RWPE1 (cell line): Measurements from ENCODE around the gene CCDC88B.

Source experiments
- CTCF ChIA-PET: fragments of 350-600 bp; sonication (Branson Sonifier 250); formaldehyde crosslinking; extraction: SDS; loops from one replicate; lab custom pipeline; 2021; lab: Yijun Ruan, JAX
- POLR2A ChIA-PET: fragments of 400-600 bp; formaldehyde crosslinking; extraction: SDS; loops from one replicate; lab custom pipeline; 2020; ENCODE audit warnings: antibody characterized with exemption; ENCODE audit not compliant: low non-redundant PET; lab: Yijun Ruan, JAX
- DNase-seq: peaks from one replicate; pipeline ENCODE4 v3.0.0; 2012; ENCODE audit warnings: low spot score
- H3K27ac ChIP-seq: fragments of 450-650 bp; 2 replicates; pipeline ENCODE4 v1.5.1; 2017
- TF ChIP-seq, protein P1 (sequence below): fragments of 450-650 bp; conservative IDR thresholded peaks from 2 replicates; pipeline ENCODE4 v1.5.1; 2017; ENCODE audit warnings: low read depth, mild to moderate bottlenecking

The CCDC88B gene

DNA sequence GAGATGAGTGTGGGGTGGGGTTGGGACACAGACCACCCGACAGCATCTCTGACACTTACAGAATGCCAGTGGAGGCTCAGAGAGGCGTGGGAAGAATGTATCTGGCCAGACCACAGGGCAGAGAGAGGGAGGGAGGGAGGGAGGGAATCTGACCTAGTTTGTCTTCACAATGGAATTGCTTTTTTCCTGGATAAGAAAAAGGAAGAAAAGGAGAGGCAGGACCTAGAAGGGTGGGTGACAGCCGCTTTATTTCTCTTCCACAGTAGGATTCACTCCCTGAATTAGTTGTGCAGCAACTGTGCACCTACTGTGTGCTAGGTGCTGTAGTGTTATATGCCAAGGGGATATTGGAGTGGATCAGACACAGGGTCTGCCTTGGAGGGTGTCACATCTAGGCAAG, 45.2 kb upstream of the CCDC88B start:
- TF ChIP-seq, protein P1, sequence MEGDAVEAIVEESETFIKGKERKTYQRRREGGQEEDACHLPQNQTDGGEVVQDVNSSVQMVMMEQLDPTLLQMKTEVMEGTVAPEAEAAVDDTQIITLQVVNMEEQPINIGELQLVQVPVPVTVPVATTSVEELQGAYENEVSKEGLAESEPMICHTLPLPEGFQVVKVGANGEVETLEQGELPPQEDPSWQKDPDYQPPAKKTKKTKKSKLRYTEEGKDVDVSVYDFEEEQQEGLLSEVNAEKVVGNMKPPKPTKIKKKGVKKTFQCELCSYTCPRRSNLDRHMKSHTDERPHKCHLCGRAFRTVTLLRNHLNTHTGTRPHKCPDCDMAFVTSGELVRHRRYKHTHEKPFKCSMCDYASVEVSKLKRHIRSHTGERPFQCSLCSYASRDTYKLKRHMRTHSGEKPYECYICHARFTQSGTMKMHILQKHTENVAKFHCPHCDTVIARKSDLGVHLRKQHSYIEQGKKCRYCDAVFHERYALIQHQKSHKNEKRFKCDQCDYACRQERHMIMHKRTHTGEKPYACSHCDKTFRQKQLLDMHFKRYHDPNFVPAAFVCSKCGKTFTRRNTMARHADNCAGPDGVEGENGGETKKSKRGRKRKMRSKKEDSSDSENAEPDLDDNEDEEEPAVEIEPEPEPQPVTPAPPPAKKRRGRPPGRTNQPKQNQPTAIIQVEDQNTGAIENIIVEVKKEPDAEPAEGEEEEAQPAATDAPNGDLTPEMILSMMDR = no peak
- DNase-seq = no peak
- H3K27ac ChIP-seq = no peak overlapping the region
- CTCF ChIA-PET = interaction anchor here (0.7 kb wide), 1 partner anchor 9 kb away, joined by 3 read pairs; no protein-coding TSS in a partner anchor
- POLR2A ChIA-PET = no interaction called here

DNA sequence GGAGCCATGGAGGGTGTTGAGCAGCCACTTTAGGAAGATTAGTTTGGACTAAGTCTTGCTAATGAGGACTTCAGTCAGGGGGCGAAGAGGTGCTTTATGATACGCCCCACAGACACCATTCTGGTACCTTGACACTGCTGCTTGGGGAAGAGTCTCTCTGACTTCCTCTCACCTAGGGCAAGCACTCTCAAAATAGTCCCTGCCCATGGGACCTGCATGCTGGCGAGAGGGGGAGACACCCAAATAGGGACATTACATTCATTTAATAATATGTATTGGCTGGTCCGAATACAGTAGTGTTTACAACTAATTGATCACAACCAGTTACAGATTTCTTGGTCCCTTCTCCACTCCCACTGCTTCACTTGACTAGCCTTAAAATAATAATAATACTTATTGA, 44.2 kb upstream of the CCDC88B start:
- ChIA-PET POLR2A (no interaction called here), CTCF (interaction anchor here (0.9 kb wide), 1 partner anchor 33 kb away, joined by 6 read pairs; no protein-coding TSS in a partner anchor)
- H3K27ac ChIP-seq = no peak overlapping the region
- DNase-seq = no peak
- TF ChIP-seq, protein P1 = no peak

DNA sequence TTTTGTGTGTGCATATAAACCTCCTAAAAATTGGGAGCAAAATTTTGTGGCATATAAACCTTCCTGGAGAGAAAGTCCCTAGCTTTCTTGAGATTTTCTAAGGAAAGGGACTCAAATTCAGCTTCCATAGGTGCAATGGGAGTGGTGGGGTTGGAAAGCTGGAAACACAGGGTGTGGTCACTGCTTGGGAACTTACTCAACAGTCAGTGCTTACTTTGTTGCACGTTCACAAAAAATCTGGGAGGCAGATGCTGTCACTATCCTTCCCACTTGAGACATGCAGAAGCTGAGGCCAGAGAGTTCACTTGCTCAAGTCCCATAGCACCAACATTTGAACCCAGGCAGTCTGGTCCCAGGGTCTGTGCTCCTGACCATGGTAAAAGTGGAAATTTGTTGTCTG, 43.8 kb upstream of the CCDC88B start:
- H3K27ac ChIP-seq = peak overlapping the region; percentile 64
- ChIA-PET CTCF (interaction anchor here (0.6 to 0.9 kb wide), 2 partner anchors 11 to 34 kb away, joined by 6 read pairs; no protein-coding TSS in a partner anchor), POLR2A (no interaction called here)
- no peak for DNase-seq
- TF ChIP-seq, protein P1 = no peak

DNA sequence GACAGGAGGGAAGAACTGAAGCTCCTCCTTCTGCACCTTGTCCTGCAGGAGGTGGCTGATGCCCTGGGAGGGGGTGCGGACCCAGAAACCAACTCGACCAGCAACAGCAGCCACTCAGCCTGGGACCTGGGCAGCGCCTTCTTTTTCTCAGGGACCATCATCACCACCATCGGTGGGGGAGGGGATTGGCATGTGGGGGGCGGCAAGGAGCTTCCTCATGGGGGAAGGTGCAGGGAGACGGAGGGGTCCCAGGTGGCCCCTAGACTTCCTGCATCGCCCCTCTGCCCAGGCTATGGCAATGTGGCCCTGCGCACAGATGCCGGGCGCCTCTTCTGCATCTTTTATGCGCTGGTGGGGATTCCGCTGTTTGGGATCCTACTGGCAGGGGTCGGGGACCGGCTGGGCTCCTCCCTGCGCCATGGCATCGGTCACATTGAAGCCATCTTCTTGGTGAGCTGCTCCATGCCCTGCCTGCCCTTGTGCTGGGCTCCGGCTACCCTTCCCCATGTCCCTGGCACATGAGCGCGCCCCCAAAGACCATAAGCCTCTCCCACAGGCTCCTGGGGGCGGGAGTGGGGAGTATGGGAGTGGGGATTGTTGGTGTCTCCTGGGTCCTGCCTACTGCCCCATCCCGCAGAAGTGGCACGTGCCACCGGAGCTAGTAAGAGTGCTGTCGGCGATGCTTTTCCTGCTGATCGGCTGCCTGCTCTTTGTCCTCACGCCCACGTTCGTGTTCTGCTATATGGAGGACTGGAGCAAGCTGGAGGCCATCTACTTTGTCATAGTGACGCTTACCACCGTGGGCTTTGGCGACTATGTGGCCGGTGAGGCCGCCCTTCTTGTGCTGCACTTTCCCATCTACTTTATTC, 42.9 kb upstream of the CCDC88B start:
- TF ChIP-seq, protein P1 = no peak
- H3K27ac ChIP-seq = peak overlapping the region; percentile 64
- POLR2A ChIA-PET = no interaction called here
- CTCF ChIA-PET = interaction anchor here (0.6 to 0.9 kb wide), 2 partner anchors 12 to 34 kb away, joined by 6 read pairs; no protein-coding TSS in a partner anchor
- no peak for DNase-seq

DNA sequence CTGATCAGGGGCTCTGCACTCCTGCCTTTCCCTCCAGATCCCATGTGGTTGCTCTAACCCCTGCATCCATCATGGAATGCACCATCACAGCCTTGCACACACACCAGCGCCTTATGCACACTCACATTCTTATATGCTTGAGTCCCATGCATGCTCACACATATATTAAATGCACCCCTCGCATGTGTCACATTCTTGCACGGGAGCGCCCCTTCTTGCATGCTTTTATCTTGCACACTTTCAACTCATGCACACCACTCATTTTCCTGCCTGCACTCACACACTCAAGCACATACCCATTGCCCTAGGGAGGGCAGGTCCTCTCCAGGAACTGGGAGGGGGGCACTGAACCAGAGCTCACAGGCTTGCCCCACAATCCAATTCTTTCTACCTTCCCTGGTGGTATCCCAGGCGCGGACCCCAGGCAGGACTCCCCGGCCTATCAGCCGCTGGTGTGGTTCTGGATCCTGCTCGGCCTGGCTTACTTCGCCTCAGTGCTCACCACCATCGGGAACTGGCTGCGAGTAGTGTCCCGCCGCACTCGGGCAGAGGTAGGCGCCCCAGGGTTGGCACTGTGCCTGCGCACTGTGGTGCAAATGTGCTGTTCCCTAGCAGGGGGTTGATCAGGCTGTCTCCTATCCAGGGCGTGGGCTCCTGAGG, 42.2 kb upstream of the CCDC88B start:
- TF ChIP-seq, protein P1 = no peak
- ChIA-PET CTCF (no interaction called here), POLR2A (no interaction called here)
- H3K27ac ChIP-seq = peak overlapping the region; percentile 42; the same call in 1 of the 2 replicates
- no peak for DNase-seq

DNA sequence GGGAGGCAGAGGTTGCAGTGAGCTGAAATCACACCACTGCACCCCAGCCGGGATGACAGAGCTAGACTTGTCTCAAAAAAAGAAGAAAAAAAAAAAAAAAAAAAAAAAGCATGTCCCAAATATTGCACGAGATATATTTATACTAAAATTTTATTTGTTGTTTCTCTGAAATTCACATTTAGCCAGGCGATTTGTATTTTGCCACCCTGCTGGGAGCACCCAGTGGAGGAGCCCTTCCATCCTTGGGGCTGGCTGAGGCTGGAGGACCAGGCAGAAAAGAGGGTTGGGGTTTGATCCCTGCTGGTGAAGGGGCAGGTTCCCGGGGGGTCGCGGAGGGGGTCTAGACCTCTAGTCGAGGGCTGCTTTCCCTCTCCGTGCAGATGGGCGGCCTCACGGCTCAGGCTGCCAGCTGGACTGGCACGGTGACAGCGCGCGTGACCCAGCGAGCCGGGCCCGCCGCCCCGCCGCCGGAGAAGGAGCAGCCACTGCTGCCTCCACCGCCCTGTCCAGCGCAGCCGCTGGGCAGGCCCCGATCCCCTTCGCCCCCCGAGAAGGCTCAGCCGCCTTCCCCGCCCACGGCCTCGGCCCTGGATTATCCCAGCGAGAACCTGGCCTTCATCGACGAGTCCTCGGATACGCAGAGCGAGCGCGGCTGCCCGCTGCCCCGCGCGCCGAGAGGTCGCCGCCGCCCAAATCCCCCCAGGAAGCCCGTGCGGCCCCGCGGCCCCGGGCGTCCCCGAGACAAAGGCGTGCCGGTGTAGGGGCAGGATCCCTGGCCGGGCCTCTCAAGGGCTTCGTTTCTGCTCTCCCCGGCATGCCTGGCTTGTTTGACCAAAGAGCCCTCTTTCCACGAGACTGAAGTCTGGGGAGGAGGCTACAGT, 40.8 kb upstream of the CCDC88B start:
- ChIA-PET CTCF (interaction anchor here (0.7 kb wide), 1 partner anchor 34 kb away, joined by 5 read pairs; no protein-coding TSS in a partner anchor), POLR2A (no interaction called here)
- no peak for DNase-seq
- TF ChIP-seq, protein P1 = no peak
- H3K27ac ChIP-seq = peak overlapping the region; percentile 42
